Measurements from ENCODE around the gene GALK1.

GALK1 gene

GRCh38 chr17:75771334-75772281, 6.6 kb upstream of the GALK1 start:
- DNase-seq (ENCODE audit: low read depth) = no peak
- no peak overlapping the region for H3K4me3 ChIP-seq (ENCODE audit: low read depth, low read length)
- TF ChIP-seq, protein P1, sequence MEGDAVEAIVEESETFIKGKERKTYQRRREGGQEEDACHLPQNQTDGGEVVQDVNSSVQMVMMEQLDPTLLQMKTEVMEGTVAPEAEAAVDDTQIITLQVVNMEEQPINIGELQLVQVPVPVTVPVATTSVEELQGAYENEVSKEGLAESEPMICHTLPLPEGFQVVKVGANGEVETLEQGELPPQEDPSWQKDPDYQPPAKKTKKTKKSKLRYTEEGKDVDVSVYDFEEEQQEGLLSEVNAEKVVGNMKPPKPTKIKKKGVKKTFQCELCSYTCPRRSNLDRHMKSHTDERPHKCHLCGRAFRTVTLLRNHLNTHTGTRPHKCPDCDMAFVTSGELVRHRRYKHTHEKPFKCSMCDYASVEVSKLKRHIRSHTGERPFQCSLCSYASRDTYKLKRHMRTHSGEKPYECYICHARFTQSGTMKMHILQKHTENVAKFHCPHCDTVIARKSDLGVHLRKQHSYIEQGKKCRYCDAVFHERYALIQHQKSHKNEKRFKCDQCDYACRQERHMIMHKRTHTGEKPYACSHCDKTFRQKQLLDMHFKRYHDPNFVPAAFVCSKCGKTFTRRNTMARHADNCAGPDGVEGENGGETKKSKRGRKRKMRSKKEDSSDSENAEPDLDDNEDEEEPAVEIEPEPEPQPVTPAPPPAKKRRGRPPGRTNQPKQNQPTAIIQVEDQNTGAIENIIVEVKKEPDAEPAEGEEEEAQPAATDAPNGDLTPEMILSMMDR (IDR thresholded peaks at IDR 0.05; ENCODE audit: insufficient read depth, low read depth, low read length, missing control alignments) = no peak

- no peak overlapping the region for H3K4me3 ChIP-seq (ENCODE audit: low read depth, low read length)
- TF ChIP-seq, protein P1 (IDR thresholded peaks at IDR 0.05; ENCODE audit: insufficient read depth, low read depth, low read length, missing control alignments) = no peak
- no peak for DNase-seq (ENCODE audit: low read depth)
Observed at GRCh38 chr17:75769536-75769935, 4.5 kb upstream of the GALK1 start.

DNA sequence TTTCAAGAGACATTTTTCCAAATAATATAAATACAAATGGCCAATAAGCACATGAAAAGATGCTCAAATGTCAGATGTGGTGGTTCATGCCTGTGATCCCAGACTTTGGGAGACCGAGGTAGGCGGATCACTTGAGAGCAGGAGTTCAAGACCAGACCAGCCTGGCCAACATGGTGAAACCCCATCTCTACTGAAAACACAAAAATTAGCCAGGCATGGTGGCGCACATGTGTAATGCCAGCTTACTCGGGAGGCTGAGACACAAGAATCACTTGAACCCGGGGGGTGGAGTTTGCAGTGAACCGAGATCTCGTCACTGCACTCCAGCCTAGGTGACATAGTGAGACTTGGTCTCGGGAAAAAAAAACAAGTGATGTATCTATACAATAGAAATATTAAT, 2.9 kb upstream of the GALK1 start:
- H3K4me3 ChIP-seq (ENCODE audit: low read depth, low read length) = no peak overlapping the region
- TF ChIP-seq, protein P1 (IDR thresholded peaks at IDR 0.05; ENCODE audit: insufficient read depth, low read depth, low read length, missing control alignments) = no peak
- DNase-seq (ENCODE audit: low read depth) = no peak

DNA sequence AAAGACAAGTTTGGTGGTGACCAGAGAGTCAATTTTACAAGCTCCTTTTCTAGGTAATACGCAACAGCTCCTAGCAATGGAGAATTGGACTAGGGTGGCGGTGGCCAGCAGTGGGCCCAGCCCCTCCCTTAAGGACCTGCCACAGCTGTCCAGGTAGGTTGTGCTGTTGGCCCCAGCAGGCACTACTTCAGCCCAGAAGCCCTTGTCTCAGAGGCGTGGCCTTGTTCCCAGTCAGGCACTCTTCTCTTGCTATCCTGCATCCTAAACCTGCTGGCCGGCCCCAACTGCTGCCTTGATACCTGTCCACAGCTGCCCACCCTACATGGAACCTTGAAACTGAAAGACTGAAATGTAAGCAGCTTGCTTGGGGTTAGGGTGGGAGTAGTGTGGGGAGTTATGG, 989 bp upstream of the GALK1 start:
- TF ChIP-seq, protein P1 (IDR thresholded peaks at IDR 0.05; ENCODE audit: insufficient read depth, low read depth, low read length, missing control alignments) = no peak
- no peak overlapping the region for H3K4me3 ChIP-seq (ENCODE audit: low read depth, low read length)
- DNase-seq (ENCODE audit: low read depth) = no peak

DNA sequence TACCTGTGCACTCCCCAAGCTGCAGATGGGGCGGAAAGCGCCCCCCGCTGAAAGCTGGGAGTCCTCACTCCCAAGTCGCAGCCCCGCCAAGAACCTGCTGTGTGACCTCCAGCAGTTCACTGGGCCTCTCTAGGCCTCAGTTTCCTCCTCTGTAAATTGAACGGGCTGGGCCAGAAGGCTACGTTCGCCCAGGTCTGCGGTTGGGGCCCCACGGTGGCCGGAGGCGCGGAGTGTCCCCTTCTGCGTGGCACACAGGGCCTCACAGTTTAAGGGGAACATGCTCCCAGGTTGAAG, 628 bp downstream of the GALK1 start:
- no peak for DNase-seq (ENCODE audit: low read depth)
- TF ChIP-seq, protein P1 (IDR thresholded peaks at IDR 0.05; ENCODE audit: insufficient read depth, low read depth, low read length, missing control alignments) = no peak
- H3K4me3 ChIP-seq (ENCODE audit: low read depth, low read length) = peak overlapping the region; percentile 89

DNA sequence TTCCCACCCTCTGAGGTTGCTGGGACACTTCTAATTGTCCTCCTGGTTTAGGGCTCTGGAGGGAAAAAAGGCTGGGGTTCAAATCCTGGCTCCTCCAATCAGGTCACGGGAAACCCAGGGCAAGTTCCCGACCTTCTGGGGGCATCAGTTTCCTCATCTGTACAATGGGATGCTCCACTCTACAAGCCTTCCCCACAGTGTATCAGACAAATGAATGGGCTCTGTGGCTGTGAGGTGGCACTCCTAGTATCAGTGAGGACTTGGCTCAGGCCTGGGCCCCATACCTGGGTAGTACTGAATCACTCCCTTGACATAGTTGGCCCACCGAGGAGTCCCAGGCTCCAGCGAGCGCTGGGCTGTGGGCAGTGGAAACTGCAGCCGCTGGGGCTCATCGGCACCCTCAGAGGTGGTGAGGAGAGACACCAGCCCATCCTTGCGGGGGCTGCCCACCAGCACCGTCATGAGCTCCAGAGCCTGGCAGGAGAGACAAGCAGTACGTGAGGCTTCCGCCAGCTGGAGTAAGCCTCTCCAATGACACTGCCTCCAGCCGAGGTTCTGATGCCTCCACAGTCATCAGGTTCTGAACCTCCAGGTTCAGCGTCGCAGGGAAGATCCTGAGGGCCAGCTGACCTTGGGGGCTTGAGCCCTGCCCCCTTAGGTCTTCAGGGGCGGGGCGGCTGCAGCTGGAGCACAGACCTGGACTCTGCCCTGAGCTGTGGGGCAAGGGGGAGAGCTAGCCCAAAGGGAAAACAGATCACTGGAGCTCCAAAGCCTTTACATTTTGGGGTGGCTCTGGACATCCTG, 1.2 kb downstream of the GALK1 start:
- peak overlapping the region; percentile 89 for H3K4me3 ChIP-seq (ENCODE audit: low read depth, low read length)
- TF ChIP-seq, protein P1 (IDR thresholded peaks at IDR 0.05; ENCODE audit: insufficient read depth, low read depth, low read length, missing control alignments) = no peak
- no peak for DNase-seq (ENCODE audit: low read depth)
